ENCODE measurements around the gene KLC4. TPM values are rescaled to one million over a fixed set of nuclear protein-coding genes. Genes with fewer than 3 reads are reported as not detected.

The KLC4 gene
- polyA plus RNA-seq, 2 of the 4 experiments (the other 2 are of a cell fraction), result 8.4 to 9.9 TPM

DNA sequence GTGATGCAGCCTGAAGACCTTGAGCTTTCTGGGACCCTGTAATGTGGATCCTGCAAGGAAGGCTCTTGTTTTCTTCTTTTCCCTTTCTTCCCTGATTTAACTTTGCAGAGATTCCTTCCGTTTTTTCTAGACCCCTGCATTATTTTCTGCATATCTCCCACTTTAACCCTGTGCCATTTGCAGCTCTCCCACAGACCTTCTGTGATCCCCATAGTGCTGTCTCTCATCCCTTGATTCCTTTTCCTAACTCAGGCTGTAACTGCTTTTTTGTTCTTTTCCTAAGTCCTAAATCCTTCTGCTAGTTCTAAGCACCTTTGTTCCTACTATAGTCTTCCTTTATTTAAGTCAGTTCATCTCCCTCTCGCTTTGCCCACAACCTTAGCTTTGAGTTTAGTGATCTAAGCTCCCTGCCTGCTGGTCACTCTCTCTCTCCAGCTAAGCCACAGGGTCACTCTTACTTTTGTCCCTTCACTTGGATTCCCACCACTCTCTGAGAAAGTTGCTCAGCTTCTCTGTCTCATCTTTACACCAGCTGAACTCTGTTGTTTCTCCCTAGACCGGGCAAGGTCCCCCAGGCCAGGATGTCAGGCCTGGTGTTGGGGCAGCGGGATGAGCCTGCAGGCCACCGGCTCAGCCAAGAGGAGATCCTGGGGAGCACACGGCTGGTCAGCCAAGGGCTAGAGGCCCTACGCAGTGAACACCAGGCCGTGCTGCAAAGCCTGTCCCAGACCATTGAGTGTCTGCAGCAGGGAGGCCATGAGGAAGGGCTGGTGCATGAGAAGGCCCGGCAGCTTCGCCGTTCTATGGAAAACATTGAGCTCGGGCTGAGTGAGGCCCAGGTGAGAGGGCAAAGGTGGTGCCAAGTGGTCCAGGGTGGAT, 1.6 kb downstream of the KLC4 start:
- Histone ChIP-seq H3K9me3 (no peaks in the 10 kb centered on the region), H3K4me3 (peak overlapping the region; percentile 100; the same call in 1 of the 3 replicates), H3K27ac (peak overlapping the region; percentile 90 to 97; a peak in 4 of 6 replicates), H3K4me2 (peak overlapping the region; percentile 87), H3K4me1 (peaks cover 14% of the 10 kb centered on the region)
- ChIA-PET POLR2A (no interaction called here), CTCF (interaction anchor here (0.6 to 1.9 kb wide), 4 partner anchors 10 to 1124 kb away, joined by 3 to 13 read pairs (median 6); no protein-coding TSS in a partner anchor)
- WGBS (ENCODE audit: missing lambda C conversion rate), result 76% methylated on average over 7 of the region's 12 CpGs
- ATAC-seq (no peak), FAIRE-seq (no peak), DNase-seq (ENCODE audit: low read depth in 1 of 2, low spot score in 1 of 2) (no peak)
- no peak for TF ChIP-seq BCL3 (IDR thresholded peaks at IDR 0.05)
- no peak for TF ChIP-seq CTCF (IDR thresholded peaks at IDR 0.05)
- no peak for TF ChIP-seq BHLHE40 (IDR thresholded peaks at IDR 0.05; ENCODE audit: low read depth, low read length)
- no peak for TF ChIP-seq KDM1A (IDR thresholded peaks at IDR 0.05; ENCODE audit: low read depth)

GRCh38 chr6:43061861-43062260, 2.4 kb downstream of the KLC4 start:
- H3K9me3 ChIP-seq, result no peaks in the 10 kb centered on the region
- H3K4me1 ChIP-seq, result peaks cover 14% of the 10 kb centered on the region
- ATAC-seq (no peak), DNase-seq (ENCODE audit: low read depth in 1 of 2, low spot score in 1 of 2) (no peak), FAIRE-seq (no peak)
- POLR2A ChIA-PET, result no interaction called here
- H3K4me2 ChIP-seq, result no peak overlapping the region
- no peak for TF ChIP-seq NPAS2 (CRISPR knock-in tag; IDR thresholded peaks at IDR 0.05; ENCODE audit: borderline replicate concordance)
- TF ChIP-seq CTCF (IDR thresholded peaks at IDR 0.05), result no peak
- TF ChIP-seq KDM5A (IDR thresholded peaks at IDR 0.05), result no peak
- no peak for TF ChIP-seq MAFK (IDR thresholded peaks at IDR 0.05; ENCODE audit: partially characterized antibody)
- no peak for TF ChIP-seq USF2 (IDR thresholded peaks at IDR 0.05)
- TF ChIP-seq FOXS1 (CRISPR knock-in tag; IDR thresholded peaks at IDR 0.05), result no peak
- TF ChIP-seq HDAC2 (IDR thresholded peaks at IDR 0.05), result no peak
- TF ChIP-seq FOSB (CRISPR knock-in tag; IDR thresholded peaks at IDR 0.05), result no peak
- TF ChIP-seq RFX5 (IDR thresholded peaks at IDR 0.05), result no peak
- TF ChIP-seq SREBF2 (IDR thresholded peaks at IDR 0.05), result no peak
- TF ChIP-seq ESRRA (IDR thresholded peaks at IDR 0.05; ENCODE audit: borderline replicate concordance, low read length), result no peak
- TF ChIP-seq CBX2 (IDR thresholded peaks at IDR 0.05; ENCODE audit: borderline replicate concordance, low read depth), result no peak
- TF ChIP-seq BCL3 (IDR thresholded peaks at IDR 0.05), result no peak
- TF ChIP-seq PBX3 (IDR thresholded peaks at IDR 0.05), result no peak
- no peak for TF ChIP-seq HOXB13 (CRISPR knock-in tag; IDR thresholded peaks at IDR 0.05; ENCODE audit: low read depth)
- H3K27ac ChIP-seq, result no peak overlapping the region
- CTCF ChIA-PET, result no interaction called here
- 61% methylated on average over 2 of the region's 2 CpGs for WGBS (ENCODE audit: missing lambda C conversion rate)
- no peak overlapping the region for H3K4me3 ChIP-seq

All from A549 (cell line).